HFFc6 (cell line): ENCODE results near the gene MORN4. TPM values are rescaled to one million over a fixed set of nuclear protein-coding genes. Genes with fewer than 3 reads are reported as not detected.

ENCODE experiments used
- DNase-seq: peaks from one replicate; pipeline ENCODE4 v3.0.0-alpha.2; 2018
- H3K27ac Mint-ChIP-seq: 2 replicates; pipeline ENCODE4 v1.8.0; 2020; ENCODE audit warnings: mild to moderate bottlenecking, mixed read lengths
- H3K27me3 Mint-ChIP-seq: 2 replicates; pipeline ENCODE4 v1.8.0; 2021; ENCODE audit warnings: mild to moderate bottlenecking, moderate library complexity, mixed read lengths; ENCODE audit not compliant: insufficient read depth
- H3K36me3 Mint-ChIP-seq: 2 replicates; pipeline ENCODE4 v1.8.0; 2021; ENCODE audit warnings: low read depth, mixed read lengths
- H3K4me1 Mint-ChIP-seq: 2 replicates; pipeline ENCODE4 v1.8.0; 2020; ENCODE audit warnings: low read depth, mixed read lengths
- H3K4me3 Mint-ChIP-seq: 2 replicates; pipeline ENCODE4 v1.8.0; 2020; ENCODE audit warnings: mild to moderate bottlenecking, moderate library complexity, mixed read lengths
- H3K9me3 Mint-ChIP-seq: 2 replicates; pipeline ENCODE4 v1.8.0; 2020; ENCODE audit warnings: mild to moderate bottlenecking, mixed read lengths
- total RNA-seq, 6 experiments: library from RNA; stranded (reverse); fragmentation: NEBNext Ultra II Directional; extraction: Animal tissue kit (Norgen Biotek cat#: 25700); gene quantifications; 2 replicates in 1 of 6; 3 replicates in 5 of 6; pipeline ENCODE4 v1.2.3, GENCODE V29; 2021
- TF ChIP-seq, protein P1 (sequence below): fragments of 200-600 bp; sonication (generic); IDR thresholded peaks from 2 replicates; pipeline ENCODE4 v1.5.0; 2021; ENCODE audit warnings: antibody characterized with exemption, mild to moderate bottlenecking

The MORN4 gene
- total RNA-seq, 6 experiments from 2014 or later, result 9.4 to 11.3 (median 10.1) TPM

DNA sequence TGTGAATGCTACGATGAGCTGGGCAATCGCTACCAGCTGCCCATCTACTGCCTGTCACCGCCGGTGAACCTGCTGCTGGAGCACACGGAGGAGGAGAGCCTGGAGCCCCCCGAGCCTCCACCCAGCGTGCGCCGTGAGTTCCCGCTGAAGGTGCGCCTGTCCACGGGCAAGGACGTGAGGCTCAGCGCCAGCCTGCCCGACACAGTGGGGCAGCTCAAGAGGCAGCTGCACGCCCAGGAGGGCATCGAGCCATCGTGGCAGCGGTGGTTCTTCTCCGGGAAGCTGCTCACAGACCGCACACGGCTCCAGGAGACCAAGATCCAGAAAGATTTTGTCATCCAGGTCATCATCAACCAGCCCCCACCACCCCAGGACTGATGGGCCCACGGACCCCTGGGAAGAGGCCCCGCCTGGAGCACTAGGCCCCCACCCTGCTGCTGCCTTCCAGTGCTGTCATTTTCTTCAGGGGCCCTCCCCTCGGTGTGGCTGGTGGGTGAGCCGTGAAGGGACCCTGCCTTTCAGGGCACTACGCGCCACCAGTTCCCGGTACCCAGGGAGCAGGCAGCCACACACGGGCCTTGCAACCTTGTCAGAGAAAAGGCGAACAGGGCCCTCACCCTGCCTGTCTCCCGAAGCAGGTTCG is 63.0 kb downstream of the MORN4 start:
- H3K9me3 Mint-ChIP-seq, result no peaks in the 10 kb centered on the region
- H3K4me3 Mint-ChIP-seq, result no peak overlapping the region
- no peaks in the 10 kb centered on the region; the same call in 1 of the 2 replicates for H3K27me3 Mint-ChIP-seq
- peaks cover 32% of the 10 kb centered on the region for H3K4me1 Mint-ChIP-seq
- DNase-seq, result no peak
- TF ChIP-seq, protein P1, sequence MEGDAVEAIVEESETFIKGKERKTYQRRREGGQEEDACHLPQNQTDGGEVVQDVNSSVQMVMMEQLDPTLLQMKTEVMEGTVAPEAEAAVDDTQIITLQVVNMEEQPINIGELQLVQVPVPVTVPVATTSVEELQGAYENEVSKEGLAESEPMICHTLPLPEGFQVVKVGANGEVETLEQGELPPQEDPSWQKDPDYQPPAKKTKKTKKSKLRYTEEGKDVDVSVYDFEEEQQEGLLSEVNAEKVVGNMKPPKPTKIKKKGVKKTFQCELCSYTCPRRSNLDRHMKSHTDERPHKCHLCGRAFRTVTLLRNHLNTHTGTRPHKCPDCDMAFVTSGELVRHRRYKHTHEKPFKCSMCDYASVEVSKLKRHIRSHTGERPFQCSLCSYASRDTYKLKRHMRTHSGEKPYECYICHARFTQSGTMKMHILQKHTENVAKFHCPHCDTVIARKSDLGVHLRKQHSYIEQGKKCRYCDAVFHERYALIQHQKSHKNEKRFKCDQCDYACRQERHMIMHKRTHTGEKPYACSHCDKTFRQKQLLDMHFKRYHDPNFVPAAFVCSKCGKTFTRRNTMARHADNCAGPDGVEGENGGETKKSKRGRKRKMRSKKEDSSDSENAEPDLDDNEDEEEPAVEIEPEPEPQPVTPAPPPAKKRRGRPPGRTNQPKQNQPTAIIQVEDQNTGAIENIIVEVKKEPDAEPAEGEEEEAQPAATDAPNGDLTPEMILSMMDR, result no peak
- H3K36me3 Mint-ChIP-seq, result peaks cover 5% of the 10 kb centered on the region; the same call in 1 of the 2 replicates
- no peak overlapping the region for H3K27ac Mint-ChIP-seq

DNA sequence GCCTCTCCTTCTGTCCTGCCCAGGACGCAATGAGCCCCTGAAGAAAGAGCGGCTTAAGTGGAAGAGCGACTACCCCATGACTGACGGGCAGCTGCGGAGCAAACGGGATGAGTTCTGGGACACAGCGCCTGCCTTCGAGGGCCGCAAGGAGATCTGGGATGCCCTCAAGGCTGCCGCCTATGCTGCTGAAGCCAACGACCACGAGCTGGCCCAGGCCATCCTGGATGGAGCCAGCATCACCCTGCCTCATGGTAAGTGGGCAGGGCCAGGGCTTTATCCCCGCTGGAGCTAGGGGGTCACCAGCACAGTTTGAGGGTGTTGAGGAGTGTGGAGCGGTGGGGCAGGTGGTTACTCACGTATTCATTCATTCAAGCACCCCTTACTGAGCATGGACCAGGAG is 65.4 kb downstream of the MORN4 start:
- H3K27me3 Mint-ChIP-seq, result no peaks in the 10 kb centered on the region; the same call in 1 of the 2 replicates
- TF ChIP-seq, protein P1, result no peak
- H3K9me3 Mint-ChIP-seq, result no peaks in the 10 kb centered on the region
- H3K36me3 Mint-ChIP-seq, result peaks cover 5% of the 10 kb centered on the region; the same call in 1 of the 2 replicates
- H3K27ac Mint-ChIP-seq, result no peak overlapping the region
- DNase-seq, result no peak
- H3K4me3 Mint-ChIP-seq, result no peak overlapping the region
- H3K4me1 Mint-ChIP-seq, result peaks cover 26% of the 10 kb centered on the region

DNA sequence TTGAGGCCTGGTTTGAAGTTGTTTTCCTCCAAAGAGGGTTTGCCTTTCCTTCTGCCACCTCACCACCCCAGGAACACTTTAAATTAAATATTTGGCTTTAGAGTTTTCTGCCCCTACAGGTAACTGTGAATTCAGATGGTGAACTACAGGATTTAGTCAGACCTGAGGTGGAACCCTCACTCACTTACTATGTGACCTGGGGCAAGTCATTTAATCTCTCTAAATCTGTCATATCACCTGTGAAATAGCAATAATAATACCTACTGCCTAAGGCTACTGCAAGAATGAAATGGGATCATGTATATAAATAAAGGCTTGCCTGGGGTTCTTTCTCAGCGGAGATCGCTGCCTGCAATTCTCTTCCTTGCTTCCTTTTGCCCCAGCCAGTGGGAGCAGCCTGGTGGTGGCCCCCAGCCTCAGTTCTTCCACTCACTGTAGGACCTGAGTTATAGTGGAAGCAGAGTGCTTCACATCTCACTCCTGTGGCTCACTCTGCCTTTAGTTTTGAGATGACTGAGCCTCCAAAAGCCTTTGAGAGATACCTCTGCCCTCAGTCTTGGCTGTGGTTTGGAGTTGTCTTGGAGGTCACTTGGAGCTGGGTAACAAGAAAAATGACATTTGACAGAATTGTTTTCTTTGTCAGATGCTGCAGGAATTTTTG is 66.8 kb downstream of the MORN4 start:
- DNase-seq, result no peak
- H3K27me3 Mint-ChIP-seq, result no peaks in the 10 kb centered on the region
- no peaks in the 10 kb centered on the region for H3K9me3 Mint-ChIP-seq
- peaks cover 21% of the 10 kb centered on the region for H3K4me1 Mint-ChIP-seq
- H3K36me3 Mint-ChIP-seq, result peaks cover 5% of the 10 kb centered on the region; the same call in 1 of the 2 replicates
- H3K4me3 Mint-ChIP-seq, result no peak overlapping the region
- TF ChIP-seq, protein P1, result no peak
- H3K27ac Mint-ChIP-seq, result peak overlapping the region; percentile 9; the same call in 1 of the 2 replicates

DNA sequence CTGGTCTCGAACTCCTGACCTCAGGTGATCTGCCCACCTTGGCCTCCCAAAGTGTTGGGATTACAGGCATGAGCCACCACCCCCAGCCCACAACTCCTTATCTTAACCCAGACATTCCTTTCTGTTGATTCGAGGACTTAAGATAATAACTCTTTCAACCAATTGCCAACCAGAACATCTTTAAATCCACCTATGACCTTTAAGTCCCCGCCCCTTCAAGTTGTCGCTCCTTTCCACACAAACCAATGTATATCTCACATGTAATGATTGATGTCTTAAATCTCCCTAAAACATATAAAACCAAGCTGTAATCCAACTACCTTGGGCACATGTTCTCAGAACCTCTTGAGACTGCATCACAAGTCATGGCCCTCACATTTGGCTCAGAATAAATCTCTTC is 68.5 kb downstream of the MORN4 start:
- peaks cover 21% of the 10 kb centered on the region for H3K4me1 Mint-ChIP-seq
- no peaks in the 10 kb centered on the region for H3K9me3 Mint-ChIP-seq
- H3K27me3 Mint-ChIP-seq, result no peaks in the 10 kb centered on the region
- no peak overlapping the region for H3K4me3 Mint-ChIP-seq
- H3K27ac Mint-ChIP-seq, result no peak overlapping the region
- TF ChIP-seq, protein P1, result no peak
- peaks cover 4% of the 10 kb centered on the region; the same call in 1 of the 2 replicates for H3K36me3 Mint-ChIP-seq
- DNase-seq, result no peak

Other genes starting within 250 kb of the MORN4 start
- gene RRP12, start 232.2 kb downstream of the MORN4 start, total RNA-seq, result 10 to 100 TPM; 37.3 to 46.6 (median 42.2) TPM
- gene PGAM1, start 207.3 kb downstream of the MORN4 start, total RNA-seq, result 100 to 1,000 TPM; 505 to 594 (median 542) TPM
- gene EXOSC1, start 187.5 kb downstream of the MORN4 start, total RNA-seq, result 10 to 100 TPM; 36.2 to 42.8 (median 39.9) TPM
- gene ZDHHC16, start 187.3 kb downstream of the MORN4 start, total RNA-seq, result 10 to 100 TPM; 60.7 to 64.9 (median 63.1) TPM
- gene MMS19, start 135.1 kb downstream of the MORN4 start, total RNA-seq, result 10 to 100 TPM; 53.8 to 61.2 (median 56.3) TPM
- 10 to 100 TPM; 31.3 to 42.1 (median 34.8) TPM for gene UBTD1, start 134.6 kb downstream of the MORN4 start, total RNA-seq
- gene ANKRD2, start 60.7 kb downstream of the MORN4 start, total RNA-seq, result 1 to 10 TPM in 4 of 6 experiments, under 1 TPM in 2; 0.31 to 7.7 (median 6.5) TPM
- gene HOGA1, start 49.1 kb downstream of the MORN4 start, total RNA-seq, result under 1 TPM; 0.26 to 0.66 (median 0.46) TPM
- not detected for gene C10orf62, start 43.8 kb downstream of the MORN4 start, total RNA-seq
- gene PI4K2A, start 7.2 kb upstream of the MORN4 start, total RNA-seq, result 10 to 100 TPM; 26.7 to 35.3 (median 31.6) TPM
- 10 to 100 TPM; 28.2 to 44.8 (median 39.5) TPM for gene AVPI1, start 53.7 kb upstream of the MORN4 start, total RNA-seq
- 10 to 100 TPM; 76.7 to 94.7 (median 80.9) TPM for gene MARVELD1, start 80.2 kb upstream of the MORN4 start, total RNA-seq
- 10 to 100 TPM; 16.6 to 23.0 (median 18.3) TPM for gene ZFYVE27, start 103.6 kb upstream of the MORN4 start, total RNA-seq
- gene SFRP5, start 138.5 kb upstream of the MORN4 start, total RNA-seq, result not detected
- not detected for gene GOLGA7B, start 216.3 kb upstream of the MORN4 start, total RNA-seq